Measurements from ENCODE around the gene TTLL8.

The TTLL8 gene

DNA sequence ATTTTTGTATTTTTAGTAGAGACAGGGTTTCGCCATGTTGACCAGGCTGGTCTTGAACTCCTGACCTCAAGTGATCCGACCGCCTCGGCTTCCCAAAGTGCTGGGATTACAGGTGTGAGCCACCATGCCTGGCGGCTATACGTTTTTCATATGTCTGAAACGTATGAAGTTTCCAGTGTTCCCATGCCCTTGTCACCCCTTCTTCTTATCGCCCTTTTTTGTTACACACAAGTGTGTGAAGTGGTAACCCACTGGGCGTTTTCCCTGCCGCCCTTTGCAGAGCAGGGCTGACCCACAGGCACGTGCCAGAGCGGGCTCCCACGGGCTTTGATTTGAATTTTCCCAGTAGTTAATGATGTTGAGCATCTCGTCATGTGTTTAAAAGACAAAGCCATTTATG lies 80.5 kb downstream of the TTLL8 start:
- no peak for DNase-seq (ENCODE audit: low read depth)
- no peak overlapping the region for H3K4me3 ChIP-seq (ENCODE audit: low read depth, low read length)
- TF ChIP-seq, protein P1, sequence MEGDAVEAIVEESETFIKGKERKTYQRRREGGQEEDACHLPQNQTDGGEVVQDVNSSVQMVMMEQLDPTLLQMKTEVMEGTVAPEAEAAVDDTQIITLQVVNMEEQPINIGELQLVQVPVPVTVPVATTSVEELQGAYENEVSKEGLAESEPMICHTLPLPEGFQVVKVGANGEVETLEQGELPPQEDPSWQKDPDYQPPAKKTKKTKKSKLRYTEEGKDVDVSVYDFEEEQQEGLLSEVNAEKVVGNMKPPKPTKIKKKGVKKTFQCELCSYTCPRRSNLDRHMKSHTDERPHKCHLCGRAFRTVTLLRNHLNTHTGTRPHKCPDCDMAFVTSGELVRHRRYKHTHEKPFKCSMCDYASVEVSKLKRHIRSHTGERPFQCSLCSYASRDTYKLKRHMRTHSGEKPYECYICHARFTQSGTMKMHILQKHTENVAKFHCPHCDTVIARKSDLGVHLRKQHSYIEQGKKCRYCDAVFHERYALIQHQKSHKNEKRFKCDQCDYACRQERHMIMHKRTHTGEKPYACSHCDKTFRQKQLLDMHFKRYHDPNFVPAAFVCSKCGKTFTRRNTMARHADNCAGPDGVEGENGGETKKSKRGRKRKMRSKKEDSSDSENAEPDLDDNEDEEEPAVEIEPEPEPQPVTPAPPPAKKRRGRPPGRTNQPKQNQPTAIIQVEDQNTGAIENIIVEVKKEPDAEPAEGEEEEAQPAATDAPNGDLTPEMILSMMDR (IDR thresholded peaks at IDR 0.05; ENCODE audit: low read depth, low read length, missing control alignments): no peak

DNA sequence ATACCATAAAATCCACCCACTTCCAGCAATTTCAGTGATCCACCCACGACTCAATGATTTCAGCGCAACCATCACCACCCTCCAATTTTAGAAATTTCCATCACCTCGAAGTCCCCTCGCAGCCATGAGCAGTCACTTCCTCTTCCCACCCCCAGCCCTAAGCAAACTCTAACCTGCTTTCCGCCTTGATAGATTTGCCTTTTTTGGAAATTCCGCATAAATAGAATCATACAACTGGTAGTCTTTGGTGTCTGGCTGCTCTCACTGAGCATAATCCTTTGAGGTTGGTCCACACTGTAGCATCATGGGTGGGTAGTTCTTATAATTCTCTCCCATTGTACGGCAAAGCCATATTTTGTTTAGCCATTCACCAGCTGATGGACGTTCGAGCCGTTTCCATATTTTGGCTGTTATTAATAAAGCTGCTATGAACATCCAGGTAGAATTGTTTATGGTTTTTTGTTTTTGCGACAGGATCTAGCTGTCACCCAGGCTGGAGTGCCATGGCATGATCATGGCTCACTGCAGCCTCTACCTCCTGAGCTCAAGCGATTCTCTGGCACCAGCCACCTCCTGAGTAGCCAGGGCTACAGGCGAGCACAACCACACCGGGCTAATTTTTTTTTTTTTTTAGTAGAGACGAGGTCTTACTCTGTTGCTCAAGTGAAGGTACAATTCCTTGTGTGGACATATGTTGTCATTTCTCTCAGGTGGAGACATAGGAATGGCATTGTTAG lies 81.5 kb downstream of the TTLL8 start:
- TF ChIP-seq, protein P1 (IDR thresholded peaks at IDR 0.05; ENCODE audit: low read depth, low read length, missing control alignments): no peak
- H3K4me3 ChIP-seq (ENCODE audit: low read depth, low read length): no peak overlapping the region
- peak; percentile 68 for DNase-seq (ENCODE audit: low read depth)

DNA sequence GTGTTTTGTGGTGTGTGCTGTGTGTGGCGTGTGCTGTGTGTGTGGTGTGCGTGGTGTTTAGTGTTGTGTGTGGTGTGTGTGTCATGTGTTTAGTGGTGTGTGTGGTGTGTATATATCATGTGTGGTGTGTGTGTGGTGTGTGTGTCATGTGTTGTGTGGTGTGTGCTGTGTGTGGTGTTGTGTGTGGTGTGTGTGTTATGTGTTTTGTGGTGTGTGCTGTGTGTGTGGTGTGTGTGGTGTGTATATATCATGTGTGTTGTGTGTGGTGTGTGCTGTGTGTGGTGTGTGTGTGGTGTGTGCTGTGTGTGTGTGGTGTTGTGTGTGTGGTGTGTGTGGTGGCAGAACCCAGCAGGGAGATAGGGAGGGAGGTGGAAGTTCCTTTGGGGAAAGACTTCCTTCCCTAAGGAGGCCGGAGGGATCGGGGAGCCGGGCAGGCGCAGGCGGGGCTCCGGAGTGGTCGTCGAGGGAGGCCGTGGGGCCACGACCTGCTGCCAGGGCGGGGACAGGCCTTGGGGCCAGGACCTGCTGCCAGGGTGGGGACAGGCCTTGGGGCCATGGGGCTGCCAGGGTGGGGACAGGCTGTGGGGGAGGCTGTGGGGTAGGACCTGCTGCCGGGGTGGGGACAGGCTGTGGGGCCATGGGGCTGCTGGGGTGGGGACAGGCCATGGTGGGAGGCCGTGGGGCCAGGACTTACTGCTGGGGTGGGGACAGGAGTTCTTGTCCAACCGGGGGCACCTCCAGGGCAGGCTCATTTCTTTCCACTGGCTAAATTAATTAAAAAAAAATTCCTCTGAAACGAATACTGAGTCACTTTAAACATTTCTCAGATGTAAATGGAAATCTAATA lies 82.3 kb downstream of the TTLL8 start:
- H3K4me3 ChIP-seq (ENCODE audit: low read depth, low read length): no peak overlapping the region; the same call in 1 of the 2 replicates
- TF ChIP-seq, protein P1 (IDR thresholded peaks at IDR 0.05; ENCODE audit: low read depth, low read length, missing control alignments): no peak
- no peak for DNase-seq (ENCODE audit: low read depth)

DNA sequence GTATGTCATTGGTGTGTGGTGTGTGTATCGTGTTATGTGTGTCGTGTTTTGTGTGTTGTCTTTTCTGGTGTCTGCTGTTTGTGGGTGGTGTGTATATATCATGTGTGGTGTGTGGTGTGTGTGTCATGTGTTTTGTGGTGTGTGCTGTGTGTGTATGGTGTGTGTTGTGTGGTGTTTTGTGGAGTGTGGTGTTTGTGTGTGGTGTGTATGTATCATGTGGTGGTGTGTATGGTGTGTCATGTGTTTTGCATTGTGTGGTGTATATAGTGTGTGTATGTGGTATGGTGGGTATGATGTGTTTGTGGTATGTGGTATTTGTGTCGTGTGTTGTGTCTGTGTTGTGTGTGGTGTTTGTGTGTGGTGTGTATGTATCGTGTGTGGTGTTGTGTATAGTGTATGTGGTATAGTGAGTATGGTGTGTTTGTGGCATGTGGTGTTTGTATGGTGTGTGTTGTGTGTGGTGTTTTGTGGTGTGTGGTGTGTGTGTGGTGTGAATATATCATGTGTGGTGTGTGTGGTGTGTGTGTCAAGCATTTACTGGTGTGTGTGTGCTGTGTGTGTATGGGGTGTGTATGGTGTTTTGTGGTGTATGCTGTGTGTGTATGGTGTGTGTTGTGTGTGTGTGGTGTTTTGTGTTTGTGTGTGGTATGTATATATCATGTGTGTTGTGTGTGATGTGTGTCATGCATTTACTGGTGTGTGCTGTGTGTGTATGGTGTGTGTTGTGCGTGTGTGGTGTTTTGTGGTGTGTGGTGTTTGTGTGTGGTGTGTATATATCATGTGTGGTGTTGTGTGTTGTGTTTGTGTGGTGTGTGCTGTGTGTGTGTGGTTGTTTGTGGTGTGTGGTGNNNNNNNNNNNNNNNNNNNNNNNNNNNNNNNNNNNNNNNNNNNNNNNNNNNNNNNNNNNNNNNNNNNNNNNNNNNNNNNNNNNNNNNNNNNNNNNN lies 84.8 kb downstream of the TTLL8 start:
- no peak overlapping the region; the same call in 1 of the 2 replicates for H3K4me3 ChIP-seq (ENCODE audit: low read depth, low read length)
- no peak for DNase-seq (ENCODE audit: low read depth)
- TF ChIP-seq, protein P1 (IDR thresholded peaks at IDR 0.05; ENCODE audit: low read depth, low read length, missing control alignments): no peak

- H3K4me3 ChIP-seq (ENCODE audit: low read depth, low read length): peak overlapping the region; percentile 60
- TF ChIP-seq, protein P1 (IDR thresholded peaks at IDR 0.05; ENCODE audit: low read depth, low read length, missing control alignments): no peak
- DNase-seq (ENCODE audit: low read depth): no peak
These were observed 85.7 kb downstream of the TTLL8 start for GRCh38 chr22:49972163-49973017.
